ENCODE results near the gene SIK3.

SIK3 gene

GRCh38 chr11:117083011-117083935, 15.0 kb downstream of the SIK3 start:
- no peak for DNase-seq (ENCODE audit: low read depth in 1 of 2, low spot score in 1 of 2)
- Histone ChIP-seq H3K4me3 (replicated peaks; ENCODE audit: insufficient read depth, low read length) (no peak overlapping the region), H3K27me3 (ENCODE audit: insufficient read depth, poor library complexity, severe bottlenecking) (no peaks in the 10 kb centered on the region), H3K27ac (replicated peaks) (no peak overlapping the region)
- no peak for TF ChIP-seq GABPA (IDR thresholded peaks at IDR 0.05; ENCODE audit: low read depth)
- TF ChIP-seq, protein P1, sequence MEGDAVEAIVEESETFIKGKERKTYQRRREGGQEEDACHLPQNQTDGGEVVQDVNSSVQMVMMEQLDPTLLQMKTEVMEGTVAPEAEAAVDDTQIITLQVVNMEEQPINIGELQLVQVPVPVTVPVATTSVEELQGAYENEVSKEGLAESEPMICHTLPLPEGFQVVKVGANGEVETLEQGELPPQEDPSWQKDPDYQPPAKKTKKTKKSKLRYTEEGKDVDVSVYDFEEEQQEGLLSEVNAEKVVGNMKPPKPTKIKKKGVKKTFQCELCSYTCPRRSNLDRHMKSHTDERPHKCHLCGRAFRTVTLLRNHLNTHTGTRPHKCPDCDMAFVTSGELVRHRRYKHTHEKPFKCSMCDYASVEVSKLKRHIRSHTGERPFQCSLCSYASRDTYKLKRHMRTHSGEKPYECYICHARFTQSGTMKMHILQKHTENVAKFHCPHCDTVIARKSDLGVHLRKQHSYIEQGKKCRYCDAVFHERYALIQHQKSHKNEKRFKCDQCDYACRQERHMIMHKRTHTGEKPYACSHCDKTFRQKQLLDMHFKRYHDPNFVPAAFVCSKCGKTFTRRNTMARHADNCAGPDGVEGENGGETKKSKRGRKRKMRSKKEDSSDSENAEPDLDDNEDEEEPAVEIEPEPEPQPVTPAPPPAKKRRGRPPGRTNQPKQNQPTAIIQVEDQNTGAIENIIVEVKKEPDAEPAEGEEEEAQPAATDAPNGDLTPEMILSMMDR (IDR thresholded peaks at IDR 0.05; ENCODE audit: insufficient read depth, low read length), result no peak
- TF ChIP-seq, protein P2, sequence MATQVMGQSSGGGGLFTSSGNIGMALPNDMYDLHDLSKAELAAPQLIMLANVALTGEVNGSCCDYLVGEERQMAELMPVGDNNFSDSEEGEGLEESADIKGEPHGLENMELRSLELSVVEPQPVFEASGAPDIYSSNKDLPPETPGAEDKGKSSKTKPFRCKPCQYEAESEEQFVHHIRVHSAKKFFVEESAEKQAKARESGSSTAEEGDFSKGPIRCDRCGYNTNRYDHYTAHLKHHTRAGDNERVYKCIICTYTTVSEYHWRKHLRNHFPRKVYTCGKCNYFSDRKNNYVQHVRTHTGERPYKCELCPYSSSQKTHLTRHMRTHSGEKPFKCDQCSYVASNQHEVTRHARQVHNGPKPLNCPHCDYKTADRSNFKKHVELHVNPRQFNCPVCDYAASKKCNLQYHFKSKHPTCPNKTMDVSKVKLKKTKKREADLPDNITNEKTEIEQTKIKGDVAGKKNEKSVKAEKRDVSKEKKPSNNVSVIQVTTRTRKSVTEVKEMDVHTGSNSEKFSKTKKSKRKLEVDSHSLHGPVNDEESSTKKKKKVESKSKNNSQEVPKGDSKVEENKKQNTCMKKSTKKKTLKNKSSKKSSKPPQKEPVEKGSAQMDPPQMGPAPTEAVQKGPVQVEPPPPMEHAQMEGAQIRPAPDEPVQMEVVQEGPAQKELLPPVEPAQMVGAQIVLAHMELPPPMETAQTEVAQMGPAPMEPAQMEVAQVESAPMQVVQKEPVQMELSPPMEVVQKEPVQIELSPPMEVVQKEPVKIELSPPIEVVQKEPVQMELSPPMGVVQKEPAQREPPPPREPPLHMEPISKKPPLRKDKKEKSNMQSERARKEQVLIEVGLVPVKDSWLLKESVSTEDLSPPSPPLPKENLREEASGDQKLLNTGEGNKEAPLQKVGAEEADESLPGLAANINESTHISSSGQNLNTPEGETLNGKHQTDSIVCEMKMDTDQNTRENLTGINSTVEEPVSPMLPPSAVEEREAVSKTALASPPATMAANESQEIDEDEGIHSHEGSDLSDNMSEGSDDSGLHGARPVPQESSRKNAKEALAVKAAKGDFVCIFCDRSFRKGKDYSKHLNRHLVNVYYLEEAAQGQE (IDR thresholded peaks at IDR 0.05; ENCODE audit: insufficient replicate concordance, low read depth), result no peak
- TF ChIP-seq SPI1 (IDR thresholded peaks at IDR 0.05; ENCODE audit: borderline replicate concordance, low read depth), result no peak
- TF ChIP-seq POLR2AphosphoS5 (IDR thresholded peaks at IDR 0.05; ENCODE audit: low read depth), result no peak

DNA sequence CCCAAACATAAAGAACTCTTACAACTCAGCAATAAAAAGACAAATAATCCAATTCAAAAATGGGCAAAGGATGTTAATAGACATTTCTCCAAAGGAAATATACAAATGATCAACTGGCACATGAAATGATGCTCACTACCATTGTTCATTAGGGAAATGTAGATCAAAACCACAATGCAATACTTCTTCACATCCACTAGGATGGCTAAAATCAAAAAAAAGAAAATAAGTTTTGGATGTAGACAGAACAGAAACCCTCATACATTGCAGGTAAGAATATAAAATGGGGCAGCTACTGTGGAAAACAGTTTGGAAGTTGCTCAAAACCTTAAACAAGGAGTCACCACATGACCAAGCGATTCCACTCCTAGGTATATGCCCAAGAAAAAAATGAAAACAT, 16.3 kb downstream of the SIK3 start:
- Histone ChIP-seq H3K4me3 (replicated peaks; ENCODE audit: insufficient read depth, low read length) (no peak overlapping the region), H3K27me3 (ENCODE audit: insufficient read depth, poor library complexity, severe bottlenecking) (no peaks in the 10 kb centered on the region), H3K27ac (replicated peaks) (no peak overlapping the region)
- DNase-seq (ENCODE audit: low read depth in 1 of 2, low spot score in 1 of 2), result no peak
- TF ChIP-seq, protein P2 (IDR thresholded peaks at IDR 0.05; ENCODE audit: insufficient replicate concordance, low read depth), result no peak

DNA sequence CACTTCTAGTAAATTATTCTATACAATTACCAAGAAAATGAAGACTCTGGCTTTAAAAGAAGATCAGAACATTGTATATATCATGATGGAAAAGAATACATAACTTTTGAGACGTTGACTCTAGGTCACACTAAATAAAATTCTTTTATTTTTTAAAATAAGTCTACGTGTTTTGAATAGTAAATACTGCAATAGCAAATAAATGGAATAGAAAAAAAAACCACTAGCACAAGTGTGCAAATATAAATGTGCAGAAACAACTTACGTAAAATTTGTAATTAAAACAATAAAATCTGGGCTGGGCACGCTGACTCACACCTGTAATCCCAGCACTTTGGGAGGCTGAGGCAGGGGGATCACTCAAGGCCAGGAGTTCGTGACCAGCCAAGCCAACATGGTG, 17.9 kb downstream of the SIK3 start:
- TF ChIP-seq GABPA (IDR thresholded peaks at IDR 0.05; ENCODE audit: low read depth) (no peak), SPI1 (IDR thresholded peaks at IDR 0.05; ENCODE audit: borderline replicate concordance, low read depth) (no peak), POLR2AphosphoS5 (IDR thresholded peaks at IDR 0.05; ENCODE audit: low read depth) (no peak)
- TF ChIP-seq, protein P1 (IDR thresholded peaks at IDR 0.05; ENCODE audit: insufficient read depth, low read length), result no peak
- TF ChIP-seq, protein P2 (IDR thresholded peaks at IDR 0.05; ENCODE audit: insufficient replicate concordance, low read depth), result no peak
- Histone ChIP-seq H3K27me3 (ENCODE audit: insufficient read depth, poor library complexity, severe bottlenecking) (no peaks in the 10 kb centered on the region), H3K27ac (replicated peaks) (no peak overlapping the region), H3K4me3 (replicated peaks; ENCODE audit: insufficient read depth, low read length) (no peak overlapping the region)
- no peak for DNase-seq (ENCODE audit: low read depth in 1 of 2, low spot score in 1 of 2)

Measured in HL-60 (cell line).